ENCODE data around the gene JCHAIN. TPM values are rescaled to one million over a fixed set of nuclear protein-coding genes. Genes with fewer than 3 reads are reported as not detected.
"Not testable (repeated sequence)": the region's sequence is repeated elsewhere in the genome, so short reads cannot be mapped to it uniquely, and the experiment has no call there.

Gene JCHAIN
- total RNA-seq, 4 donors from 2014 or later: 2.0 to 138 (median 29.0) TPM; not detected in 1

- Histone ChIP-seq H3K4me1 (no peaks in the 10 kb centered on the region), H3K4me3 (no peak overlapping the region), H3K36me3 (no peaks in the 10 kb centered on the region), H3K9me3 (no peaks in the 10 kb centered on the region), H3K27ac (no peak overlapping the region), H3K27me3 (no peaks in the 10 kb centered on the region)
- TF ChIP-seq CTCF (IDR thresholded peaks at IDR 0.05) (no peak), POLR2A (IDR thresholded peaks at IDR 0.05) (no peak)
- no peak for DNase-seq
- intact Hi-C loops (cut with DNase I): no loop called here
Measured at GRCh38 chr4:70674191-70674590, 7.9 kb upstream of the JCHAIN start.

DNA sequence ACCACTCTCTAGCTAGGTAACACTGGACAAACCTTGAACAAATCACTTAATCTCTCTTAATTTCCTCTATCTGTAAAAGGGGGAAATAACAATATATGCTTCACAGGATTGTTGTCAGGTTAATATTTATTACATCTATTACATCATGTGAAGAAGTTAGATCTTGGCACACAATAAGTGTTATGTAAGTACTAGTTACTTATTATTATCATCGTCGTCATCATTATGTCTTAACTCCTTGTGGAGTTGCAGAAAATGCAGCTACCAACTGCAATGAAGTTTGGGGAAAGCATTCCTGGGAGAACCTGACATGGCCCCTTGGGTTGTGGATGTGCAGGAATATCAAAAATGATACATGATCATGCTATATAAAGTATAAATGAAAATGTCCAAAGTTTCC lies 4.8 kb upstream of the JCHAIN start:
- H3K4me3 ChIP-seq: no peak overlapping the region
- no peak overlapping the region for H3K27ac ChIP-seq
- TF ChIP-seq POLR2A (IDR thresholded peaks at IDR 0.05) (no peak), CTCF (IDR thresholded peaks at IDR 0.05) (no peak)
- H3K9me3 ChIP-seq: no peaks in the 10 kb centered on the region
- H3K4me1 ChIP-seq: no peaks in the 10 kb centered on the region
- H3K27me3 ChIP-seq: no peaks in the 10 kb centered on the region
- H3K36me3 ChIP-seq: no peaks in the 10 kb centered on the region
- DNase-seq: no peak
- intact Hi-C loops (cut with DNase I): no loop called here
- WGBS, 2 donors: 47 to 73% methylated on average over 2 of the region's 2 CpGs

GRCh38 chr4:70670332-70671014 lies 4.2 kb upstream of the JCHAIN start:
- H3K27ac ChIP-seq: no peak overlapping the region
- DNase-seq: no peak
- H3K4me1 ChIP-seq: no peaks in the 10 kb centered on the region
- no peaks in the 10 kb centered on the region for H3K9me3 ChIP-seq
- no peak overlapping the region for H3K4me3 ChIP-seq
- WGBS, 2 donors: 66 to 85% methylated on average over 5 of the region's 5 CpGs
- no peaks in the 10 kb centered on the region for H3K36me3 ChIP-seq
- intact Hi-C loops (cut with DNase I): no loop called here
- no peaks in the 10 kb centered on the region for H3K27me3 ChIP-seq
- TF ChIP-seq POLR2A (IDR thresholded peaks at IDR 0.05) (no peak), CTCF (IDR thresholded peaks at IDR 0.05) (no peak)

DNA sequence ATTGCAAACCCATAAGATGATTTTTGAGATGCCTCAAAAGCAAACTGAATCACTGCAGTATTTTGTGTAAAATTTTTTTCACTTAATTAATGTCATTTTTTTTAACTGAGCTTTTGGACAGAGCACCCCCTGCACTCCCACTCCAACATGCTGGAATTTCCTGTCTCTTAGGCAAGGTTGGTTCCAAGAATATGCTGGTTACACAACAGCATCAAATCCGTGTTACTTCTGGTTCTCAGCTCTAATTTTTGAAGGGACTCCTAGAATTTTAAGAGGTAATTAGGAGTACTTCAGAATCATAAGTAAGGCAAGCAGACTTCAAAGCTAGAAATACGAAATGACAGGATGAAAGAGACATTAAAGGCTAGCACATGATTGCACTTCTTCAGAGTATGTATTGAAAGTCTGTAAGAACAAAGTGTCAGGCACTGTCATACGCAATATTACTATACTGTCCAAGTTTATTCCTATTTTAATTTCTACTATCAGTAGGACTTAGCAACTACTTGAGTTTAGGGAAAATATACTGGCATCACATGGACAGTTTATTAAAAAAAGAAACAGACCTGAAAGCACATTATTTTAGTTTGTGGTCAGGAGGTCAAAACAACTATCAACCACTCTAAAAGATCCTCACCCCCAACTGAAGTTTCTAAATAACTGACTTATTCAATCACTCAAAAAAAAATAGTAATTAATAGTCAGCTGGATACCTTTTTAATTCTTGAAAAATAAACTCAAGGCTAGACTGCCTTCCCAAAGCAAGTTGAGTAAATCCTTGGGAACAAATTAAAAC lies 1.6 kb upstream of the JCHAIN start:
- WGBS, 2 donors: 36 to 52% methylated on average over 3 of the region's 3 CpGs
- Histone ChIP-seq H3K4me3 (no peak overlapping the region), H3K36me3 (no peaks in the 10 kb centered on the region), H3K27me3 (no peaks in the 10 kb centered on the region), H3K27ac (no peak overlapping the region), H3K4me1 (no peaks in the 10 kb centered on the region), H3K9me3 (no peaks in the 10 kb centered on the region)
- TF ChIP-seq POLR2A (IDR thresholded peaks at IDR 0.05) (no peak), CTCF (IDR thresholded peaks at IDR 0.05) (no peak)
- intact Hi-C loops (cut with DNase I): no loop called here
- DNase-seq: no peak

GRCh38 chr4:70661309-70661922 lies 4.9 kb downstream of the JCHAIN start:
- H3K9me3 ChIP-seq; H3K36me3 ChIP-seq; H3K4me3 ChIP-seq; DNase-seq; H3K4me1 ChIP-seq; H3K27ac ChIP-seq; intact Hi-C loops (cut with DNase I); H3K27me3 ChIP-seq: not testable (repeated sequence)
- 83 to 91% methylated on average over 5 of the region's 5 CpGs for WGBS, 2 donors

Data from esophagus squamous epithelium (tissue), 5 donors.